ENCODE results near the gene DNAL1. TPM values are rescaled to one million over a fixed set of nuclear protein-coding genes. Genes with fewer than 3 reads are reported as not detected.

The DNAL1 gene
- total and polyA plus RNA-seq, 2 experiments from 2014 or later, result 6.0 to 6.9 TPM

DNA sequence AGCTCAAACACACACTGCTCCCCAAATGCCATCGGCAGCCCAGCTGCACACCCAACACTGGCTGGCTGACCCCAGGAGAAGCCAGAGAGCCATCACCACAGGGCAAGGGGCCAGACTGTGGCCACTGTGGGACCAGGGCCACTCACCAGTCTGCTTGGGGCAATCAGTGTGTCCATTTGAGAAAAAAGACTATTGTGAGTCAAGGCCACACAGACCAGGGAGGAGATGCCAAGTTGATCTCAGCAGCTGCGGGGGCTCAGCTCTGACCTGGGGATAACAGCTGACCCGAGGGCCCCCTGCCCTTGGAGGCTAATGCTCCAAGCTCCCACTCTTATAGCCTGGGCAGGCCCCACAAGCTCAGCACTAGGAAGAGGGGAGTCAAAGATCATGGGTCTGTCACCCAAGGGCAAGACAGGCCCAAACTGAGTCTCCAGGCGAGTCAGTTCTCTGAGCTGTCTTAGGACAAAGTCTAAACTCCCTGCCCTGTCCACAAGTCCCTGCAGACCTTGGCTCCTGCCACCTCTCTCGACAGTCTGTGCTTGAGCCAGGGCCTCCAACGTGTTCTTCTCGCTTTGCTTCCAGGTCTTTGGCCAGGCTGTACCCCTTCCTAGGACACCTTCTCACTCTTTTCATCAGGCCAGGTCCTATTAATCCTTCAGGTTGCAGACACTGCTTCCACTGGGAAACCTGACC is 99.5 kb downstream of the DNAL1 start:
- no peaks in the 10 kb centered on the region for H3K27me3 ChIP-seq
- no peak overlapping the region for H2AFZ ChIP-seq
- no peaks in the 10 kb centered on the region for H3K36me3 ChIP-seq (replicated peaks; ENCODE audit: insufficient read depth, low read depth)
- 54% methylated on average over 7 of the region's 7 CpGs for WGBS (ENCODE audit: low lambda C conversion rate, missing lambda C conversion rate)
- H4K20me1 ChIP-seq (ENCODE audit: insufficient read depth, poor library complexity, severe bottlenecking), result peaks cover 100% of the 10 kb centered on the region
- H3K9me3 ChIP-seq (ENCODE audit: low read depth), result no peaks in the 10 kb centered on the region
- peak overlapping the region; percentile 94 for H3K27ac ChIP-seq
- DNase-seq (ENCODE audit: low spot score), result peak; percentile 40
- no peak for TF ChIP-seq EZH2phosphoT487 (IDR thresholded peaks at IDR 0.05; ENCODE audit: low read depth, severe bottlenecking, unreplicated experiment)
- no peak for TF ChIP-seq EZH2 (IDR thresholded peaks at IDR 0.05; ENCODE audit: borderline replicate concordance)
- TF ChIP-seq, protein P1, sequence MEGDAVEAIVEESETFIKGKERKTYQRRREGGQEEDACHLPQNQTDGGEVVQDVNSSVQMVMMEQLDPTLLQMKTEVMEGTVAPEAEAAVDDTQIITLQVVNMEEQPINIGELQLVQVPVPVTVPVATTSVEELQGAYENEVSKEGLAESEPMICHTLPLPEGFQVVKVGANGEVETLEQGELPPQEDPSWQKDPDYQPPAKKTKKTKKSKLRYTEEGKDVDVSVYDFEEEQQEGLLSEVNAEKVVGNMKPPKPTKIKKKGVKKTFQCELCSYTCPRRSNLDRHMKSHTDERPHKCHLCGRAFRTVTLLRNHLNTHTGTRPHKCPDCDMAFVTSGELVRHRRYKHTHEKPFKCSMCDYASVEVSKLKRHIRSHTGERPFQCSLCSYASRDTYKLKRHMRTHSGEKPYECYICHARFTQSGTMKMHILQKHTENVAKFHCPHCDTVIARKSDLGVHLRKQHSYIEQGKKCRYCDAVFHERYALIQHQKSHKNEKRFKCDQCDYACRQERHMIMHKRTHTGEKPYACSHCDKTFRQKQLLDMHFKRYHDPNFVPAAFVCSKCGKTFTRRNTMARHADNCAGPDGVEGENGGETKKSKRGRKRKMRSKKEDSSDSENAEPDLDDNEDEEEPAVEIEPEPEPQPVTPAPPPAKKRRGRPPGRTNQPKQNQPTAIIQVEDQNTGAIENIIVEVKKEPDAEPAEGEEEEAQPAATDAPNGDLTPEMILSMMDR (IDR thresholded peaks at IDR 0.05; ENCODE audit: poor library complexity), result no peak
- peaks cover 84% of the 10 kb centered on the region for H3K4me1 ChIP-seq (ENCODE audit: insufficient read depth)
- peak overlapping the region; percentile 68 for H3K4me2 ChIP-seq
- no peaks in the 10 kb centered on the region for H3K9me2 ChIP-seq (replicated peaks; ENCODE audit: insufficient read depth)
- no peak overlapping the region for H3K4me3 ChIP-seq
- H3K79me2 ChIP-seq, result peaks cover 94% of the 10 kb centered on the region

DNA sequence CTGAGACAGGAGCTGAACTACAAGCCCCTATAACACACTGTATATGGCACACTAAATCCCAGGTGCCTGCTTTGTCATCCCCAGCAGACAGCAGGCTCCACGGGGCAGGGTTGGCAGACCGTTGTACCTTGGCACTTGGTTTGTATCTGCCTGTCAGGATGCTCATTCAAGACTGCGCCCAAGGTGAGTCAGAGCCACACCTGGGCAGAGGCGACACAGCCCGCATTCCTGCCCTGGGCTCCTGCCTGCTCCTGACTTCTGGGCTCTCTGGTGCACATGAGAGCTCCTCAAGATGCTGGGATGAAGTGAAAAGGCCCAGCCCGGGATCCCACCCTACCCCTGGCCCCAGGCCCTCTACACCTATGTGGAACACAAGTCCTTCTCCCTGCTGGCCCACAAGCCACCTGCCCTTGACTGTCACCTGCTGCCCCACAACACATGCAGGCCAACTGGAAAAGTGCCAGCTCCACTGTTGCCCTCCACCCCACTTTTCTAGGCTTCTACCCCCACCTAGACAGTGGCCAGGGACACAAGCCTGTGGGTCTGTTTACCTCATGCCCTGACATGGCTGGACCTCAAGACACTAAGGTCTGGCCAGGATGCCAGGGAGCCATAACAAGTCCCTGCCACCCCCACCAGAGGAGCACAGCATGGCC is 100.2 kb downstream of the DNAL1 start:
- peaks cover 94% of the 10 kb centered on the region for H3K79me2 ChIP-seq
- peak; percentile 48 for DNase-seq (ENCODE audit: low spot score)
- peak overlapping the region; percentile 68 for H3K4me2 ChIP-seq
- H3K27ac ChIP-seq, result peak overlapping the region; percentile 94
- no peaks in the 10 kb centered on the region for H3K27me3 ChIP-seq
- no peak overlapping the region for H2AFZ ChIP-seq
- H3K36me3 ChIP-seq (replicated peaks; ENCODE audit: insufficient read depth, low read depth), result no peaks in the 10 kb centered on the region
- WGBS (ENCODE audit: low lambda C conversion rate, missing lambda C conversion rate), result 76% methylated on average over 6 of the region's 6 CpGs
- H3K9me2 ChIP-seq (replicated peaks; ENCODE audit: insufficient read depth), result no peaks in the 10 kb centered on the region
- peaks cover 100% of the 10 kb centered on the region for H4K20me1 ChIP-seq (ENCODE audit: insufficient read depth, poor library complexity, severe bottlenecking)
- H3K4me1 ChIP-seq (ENCODE audit: insufficient read depth), result peaks cover 87% of the 10 kb centered on the region
- no peak overlapping the region for H3K4me3 ChIP-seq
- no peaks in the 10 kb centered on the region for H3K9me3 ChIP-seq (ENCODE audit: low read depth)
- TF ChIP-seq, protein P1 (IDR thresholded peaks at IDR 0.05; ENCODE audit: poor library complexity), result no peak
- TF ChIP-seq EZH2phosphoT487 (IDR thresholded peaks at IDR 0.05; ENCODE audit: low read depth, severe bottlenecking, unreplicated experiment) (no peak), EZH2 (IDR thresholded peaks at IDR 0.05; ENCODE audit: borderline replicate concordance) (no peak)

DNA sequence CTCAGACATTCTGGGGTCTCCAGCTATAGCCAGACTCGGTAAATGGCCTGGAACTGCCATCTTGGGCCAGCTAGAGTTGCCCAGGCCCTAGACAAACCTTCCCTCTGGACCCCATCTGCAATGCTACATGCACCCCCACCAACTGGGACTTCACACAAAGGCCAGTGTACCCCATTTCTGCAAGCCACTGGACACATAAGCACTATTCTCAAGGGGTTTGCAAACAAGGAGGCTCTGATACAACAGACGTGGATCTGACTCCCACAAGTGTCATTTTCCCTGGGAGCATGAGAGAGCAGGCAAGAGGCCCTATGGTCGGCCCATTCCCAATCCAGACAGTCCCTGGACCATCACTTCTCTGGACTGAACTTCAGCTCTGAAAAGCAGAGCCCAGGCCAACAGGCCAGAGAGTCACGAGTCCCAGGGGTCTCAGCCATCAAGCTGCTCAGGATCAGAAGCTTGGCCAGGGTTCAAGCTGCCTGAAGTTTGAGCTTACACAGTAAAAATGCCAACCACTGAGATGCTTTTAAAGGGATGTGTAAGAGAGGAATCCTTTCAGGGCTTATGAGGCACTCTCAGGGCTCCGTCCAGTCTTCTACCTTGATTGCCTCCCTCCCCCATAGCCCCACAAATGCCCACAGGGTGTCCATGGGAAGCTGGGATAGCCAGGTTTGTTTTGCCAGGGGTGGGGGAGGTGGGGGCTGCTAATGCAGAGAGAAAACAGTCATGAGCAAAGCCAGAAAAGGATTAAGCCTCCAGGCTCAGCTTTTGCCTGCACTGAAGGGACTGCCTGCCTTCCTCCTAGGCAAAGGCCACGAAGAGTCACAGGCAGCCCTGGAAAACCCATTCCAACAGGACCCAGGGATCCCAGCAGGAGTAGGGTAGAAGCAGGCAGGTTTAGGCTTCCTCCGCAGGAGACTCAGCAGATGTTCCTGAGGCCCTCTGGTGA is 101.1 kb downstream of the DNAL1 start:
- Histone ChIP-seq H3K4me3 (no peak overlapping the region), H3K36me3 (replicated peaks; ENCODE audit: insufficient read depth, low read depth) (no peaks in the 10 kb centered on the region), H4K20me1 (ENCODE audit: insufficient read depth, poor library complexity, severe bottlenecking) (peaks cover 100% of the 10 kb centered on the region), H3K79me2 (peaks cover 94% of the 10 kb centered on the region), H3K27me3 (no peaks in the 10 kb centered on the region), H2AFZ (no peak overlapping the region), H3K27ac (peak overlapping the region; percentile 94), H3K4me2 (peak overlapping the region; percentile 68), H3K4me1 (ENCODE audit: insufficient read depth) (peaks cover 88% of the 10 kb centered on the region), H3K9me2 (replicated peaks; ENCODE audit: insufficient read depth) (no peaks in the 10 kb centered on the region), H3K9me3 (ENCODE audit: low read depth) (no peaks in the 10 kb centered on the region)
- 71% methylated on average over 7 of the region's 7 CpGs for WGBS (ENCODE audit: low lambda C conversion rate, missing lambda C conversion rate)
- TF ChIP-seq, protein P1 (IDR thresholded peaks at IDR 0.05; ENCODE audit: poor library complexity), result no peak
- TF ChIP-seq EZH2 (IDR thresholded peaks at IDR 0.05; ENCODE audit: borderline replicate concordance), result no peak
- no peak for TF ChIP-seq EZH2phosphoT487 (IDR thresholded peaks at IDR 0.05; ENCODE audit: low read depth, severe bottlenecking, unreplicated experiment)
- peak; percentile 13 for DNase-seq (ENCODE audit: low spot score)
